ENCODE measurements around the gene WIZ.

Gene WIZ

GRCh38 chr19:15443838-15444237 lies 5.9 kb downstream of the WIZ start:
- no peak for DNase-seq (ENCODE audit: low spot score)

- no peak for DNase-seq (ENCODE audit: low spot score)
These were observed 6.4 kb downstream of the WIZ start for GRCh38 chr19:15443325-15443724.

GRCh38 chr19:15442142-15442920 lies 7.4 kb downstream of the WIZ start:
- no peak for DNase-seq (ENCODE audit: low spot score)

GRCh38 chr19:15441317-15441716 lies 8.4 kb downstream of the WIZ start:
- DNase-seq (ENCODE audit: low spot score): no peak

GRCh38 chr19:15439821-15440641 lies 9.7 kb downstream of the WIZ start:
- DNase-seq (ENCODE audit: low spot score): no peak

- DNase-seq (ENCODE audit: low spot score): no peak
These were observed 10.5 kb downstream of the WIZ start for GRCh38 chr19:15439078-15439799.

- no peak for DNase-seq (ENCODE audit: low spot score)
These were observed 11.2 kb downstream of the WIZ start for GRCh38 chr19:15438577-15438976.

- no peak for DNase-seq (ENCODE audit: low spot score)
These were observed 11.6 kb downstream of the WIZ start for GRCh38 chr19:15438124-15438496.

- DNase-seq (ENCODE audit: low spot score): no peak
These were observed 12.2 kb downstream of the WIZ start for GRCh38 chr19:15437355-15438123.

- no peak for DNase-seq (ENCODE audit: low spot score)
These were observed 13.0 kb downstream of the WIZ start for GRCh38 chr19:15436826-15437110.

- DNase-seq (ENCODE audit: low spot score): no peak
These were observed 13.5 kb downstream of the WIZ start for GRCh38 chr19:15436012-15436825.

- no peak for DNase-seq (ENCODE audit: low spot score)
These were observed 16.2 kb downstream of the WIZ start for GRCh38 chr19:15433519-15434069.

- DNase-seq (ENCODE audit: low spot score): peak; percentile 94
These were observed 16.9 kb downstream of the WIZ start for GRCh38 chr19:15432629-15433518.

- no peak for DNase-seq (ENCODE audit: low spot score)
These were observed 17.7 kb downstream of the WIZ start for GRCh38 chr19:15432018-15432494.

GRCh38 chr19:15431396-15432017 lies 18.2 kb downstream of the WIZ start:
- no peak for DNase-seq (ENCODE audit: low spot score)

- no peak for DNase-seq (ENCODE audit: low spot score)
These were observed 19.1 kb downstream of the WIZ start for GRCh38 chr19:15430526-15431120.

- DNase-seq (ENCODE audit: low spot score): no peak
These were observed 19.8 kb downstream of the WIZ start for GRCh38 chr19:15429825-15430467.

Data from HuH-7 (cell line).